HG02938 (cell line): ENCODE measurements around the gene ACER2.
A peak's percentile ranks its signal among the peaks of the same experiment; 100 is the strongest.

Experiments
- ATAC-seq: cut with Tn5 transposase; IDR thresholded peaks from one replicate; pipeline ENCODE4 v1.9.1; 2021; ENCODE audit warnings: mild to moderate bottlenecking, moderate library complexity; ENCODE audit not compliant: unreplicated experiment

ACER2 gene

DNA sequence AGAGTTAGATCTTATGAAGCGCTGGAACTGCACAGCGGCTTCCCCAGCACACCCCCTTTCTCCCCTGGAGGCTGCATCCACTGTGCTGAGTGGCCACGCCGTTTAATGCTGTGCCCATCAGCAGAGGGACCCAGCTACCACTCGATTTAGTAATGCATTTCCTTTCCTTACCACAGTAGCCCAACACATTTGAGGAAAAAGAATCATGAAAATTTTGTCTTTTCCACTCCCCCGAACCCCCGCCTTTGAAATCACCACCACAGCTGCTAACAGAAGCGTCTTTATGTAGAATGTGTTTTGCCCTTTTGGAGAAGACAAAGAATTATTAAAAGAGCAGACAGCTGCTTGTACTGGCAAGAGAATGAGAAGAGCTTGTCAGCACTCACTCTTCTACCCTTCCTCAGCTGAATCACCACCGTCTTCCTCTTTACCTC lies 73.2 kb downstream of the ACER2 start:
- no peak for ATAC-seq

DNA sequence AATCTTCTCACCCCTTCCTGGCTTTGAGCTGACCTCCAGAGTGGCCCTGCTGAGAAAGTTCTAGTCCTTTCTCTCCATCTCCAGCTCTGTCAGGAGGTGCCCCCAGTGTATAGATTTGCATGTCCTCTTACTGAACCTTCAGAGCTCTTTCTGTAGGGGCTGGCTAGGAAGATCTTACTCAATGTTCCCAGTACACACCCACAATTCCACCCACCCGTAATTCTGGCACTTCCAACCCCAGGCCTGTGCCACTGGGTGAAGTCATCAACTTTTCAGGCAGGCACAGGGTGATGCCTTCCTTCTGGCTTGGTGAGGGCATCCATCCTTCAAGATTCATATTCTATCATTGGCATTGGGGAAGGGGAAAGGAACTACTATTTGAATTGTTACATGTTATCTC lies 75.9 kb downstream of the ACER2 start:
- no peak for ATAC-seq

DNA sequence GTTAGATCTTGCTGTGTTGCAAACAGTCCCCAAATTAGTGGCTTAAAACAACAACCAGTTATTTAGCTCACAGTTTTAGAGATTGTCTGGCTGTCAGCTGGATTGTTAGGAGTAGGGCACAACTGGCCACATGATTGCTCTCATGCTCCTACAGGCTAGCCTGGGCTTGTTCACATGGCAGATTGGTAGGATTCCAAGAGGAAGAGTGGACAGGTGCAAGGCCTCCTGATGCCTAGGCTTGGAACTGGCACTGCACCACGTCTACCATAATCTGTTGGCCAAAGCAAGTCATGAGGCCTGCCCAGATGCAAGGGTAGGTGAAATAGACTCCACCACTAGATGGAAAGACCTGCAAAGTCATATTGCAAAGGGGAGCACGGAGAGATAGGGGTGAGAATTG lies 76.4 kb downstream of the ACER2 start:
- ATAC-seq = no peak

DNA sequence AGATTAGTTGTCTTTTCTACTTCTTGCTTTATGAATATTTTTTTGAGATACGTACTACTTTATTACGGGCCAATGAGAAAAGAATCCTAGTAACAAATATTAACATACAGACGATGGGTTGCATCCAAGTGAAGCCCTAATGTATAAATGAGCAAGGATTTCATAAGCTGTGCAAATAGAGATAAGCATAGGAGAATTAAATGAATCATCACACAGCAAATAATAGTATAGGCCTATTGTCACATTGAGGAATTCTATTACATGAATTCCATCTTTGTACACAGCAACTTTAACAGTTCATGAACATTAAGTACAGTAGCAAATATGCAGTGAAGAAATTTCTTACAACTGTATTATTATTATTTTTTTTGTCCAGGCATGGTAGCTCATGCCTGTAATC lies 78.0 kb downstream of the ACER2 start:
- no peak for ATAC-seq

DNA sequence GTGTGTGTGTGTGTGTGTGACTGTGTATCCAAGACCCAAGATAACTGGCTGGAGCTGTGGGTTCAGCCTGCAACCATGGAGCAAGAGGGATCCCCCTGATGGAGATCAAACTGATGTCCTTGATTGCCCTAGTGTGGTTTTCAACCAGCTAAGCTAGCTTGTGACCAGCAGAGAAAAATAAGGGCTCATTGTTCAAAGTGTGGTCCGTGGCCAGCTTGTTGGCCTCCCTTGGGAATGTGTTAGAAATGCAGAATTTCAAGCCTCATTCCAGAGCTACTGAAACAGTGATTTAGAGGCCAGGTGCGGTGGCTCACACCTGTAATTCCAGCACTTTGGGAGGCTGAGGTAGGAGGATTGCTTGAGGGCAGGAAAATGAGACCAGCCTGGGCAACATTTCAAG lies 79.9 kb downstream of the ACER2 start:
- no peak for ATAC-seq

DNA sequence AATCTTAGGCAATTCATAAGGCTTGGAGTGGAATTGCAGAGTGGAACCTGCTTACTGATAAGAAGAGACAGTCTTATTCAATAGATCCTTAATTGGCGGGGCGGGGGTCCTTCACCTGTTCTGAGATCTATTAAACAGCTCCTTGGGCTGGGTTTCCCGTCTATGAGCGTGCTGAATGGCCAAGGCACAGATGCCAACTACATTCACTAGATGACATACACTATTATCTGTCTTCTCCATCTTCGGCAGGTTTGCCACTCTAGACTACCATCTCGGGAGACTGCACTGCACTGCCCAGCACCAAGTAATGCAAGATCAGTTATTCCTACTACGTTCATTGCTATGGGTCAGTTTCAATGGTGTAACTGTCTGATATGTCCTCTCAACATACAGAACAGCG lies 81.5 kb downstream of the ACER2 start:
- ATAC-seq = no peak

DNA sequence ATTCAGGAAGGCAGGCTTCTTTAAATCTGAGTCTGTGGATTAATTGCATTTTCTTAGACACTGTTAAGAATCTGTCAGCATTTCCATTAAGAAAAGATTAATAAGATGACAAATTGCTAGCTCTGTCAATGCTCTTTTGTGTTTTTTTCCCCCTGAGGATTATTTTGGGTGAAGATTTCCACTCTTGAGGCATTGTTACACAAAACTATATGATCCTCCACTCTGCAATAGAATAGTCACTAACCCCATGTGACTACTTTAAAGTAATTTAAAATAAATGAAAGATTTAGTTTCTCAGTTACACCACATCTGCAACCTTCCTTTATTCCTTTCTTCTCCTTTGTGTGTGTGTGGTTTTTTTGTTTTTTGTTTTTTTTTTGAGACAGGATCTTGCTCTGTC lies 82.0 kb downstream of the ACER2 start:
- no peak for ATAC-seq

DNA sequence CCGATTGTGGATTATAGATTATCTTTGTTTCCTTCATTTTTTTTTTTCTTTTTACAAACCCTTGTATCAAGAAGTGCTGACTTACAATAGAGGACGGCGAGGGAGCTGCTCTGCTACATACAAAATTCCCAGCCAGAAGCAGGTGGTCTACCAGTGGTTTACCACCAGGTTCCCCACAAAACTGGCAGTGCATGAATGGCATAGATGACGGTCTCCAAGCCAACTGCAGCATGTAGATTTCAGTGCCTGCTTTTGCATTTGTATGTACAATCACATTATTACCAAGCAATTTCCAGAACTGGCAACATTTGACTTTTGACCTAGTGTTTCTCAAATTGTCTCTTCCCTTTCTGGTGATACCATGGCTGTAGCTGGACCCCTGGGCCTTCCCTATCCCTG lies 84.0 kb downstream of the ACER2 start:
- ATAC-seq = no peak

DNA sequence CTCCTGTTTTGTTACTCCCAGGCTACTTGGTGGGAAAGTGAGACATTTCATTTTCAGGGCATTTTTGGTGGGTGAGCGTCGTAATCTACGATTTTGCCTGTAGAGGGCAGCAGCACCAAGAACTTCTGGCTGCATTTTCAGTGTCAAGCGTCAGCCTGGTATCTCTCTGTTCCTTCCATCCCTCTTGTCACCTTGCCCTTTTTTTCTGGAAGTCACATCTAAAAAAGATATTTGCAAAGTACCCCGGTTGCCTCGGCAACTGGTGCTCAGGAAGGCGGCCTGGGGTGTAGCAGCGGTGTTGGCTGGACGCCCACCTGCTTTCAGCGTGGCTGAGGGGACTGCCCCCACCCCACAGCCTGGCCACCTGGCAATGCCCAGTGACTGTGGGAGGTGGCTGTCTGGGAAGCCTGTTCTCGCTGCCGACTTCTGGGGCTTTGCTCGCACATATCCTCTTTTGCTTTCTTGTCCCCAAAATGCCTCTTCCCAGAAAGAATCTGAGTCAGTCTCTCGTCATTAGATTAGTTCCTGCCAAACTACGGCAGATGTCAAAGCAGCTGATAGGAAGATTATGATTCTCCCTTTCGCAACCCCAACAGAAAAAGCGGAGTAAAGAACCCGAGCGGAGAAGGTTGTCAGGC lies 84.5 kb downstream of the ACER2 start:
- ATAC-seq = peak; percentile 79

DNA sequence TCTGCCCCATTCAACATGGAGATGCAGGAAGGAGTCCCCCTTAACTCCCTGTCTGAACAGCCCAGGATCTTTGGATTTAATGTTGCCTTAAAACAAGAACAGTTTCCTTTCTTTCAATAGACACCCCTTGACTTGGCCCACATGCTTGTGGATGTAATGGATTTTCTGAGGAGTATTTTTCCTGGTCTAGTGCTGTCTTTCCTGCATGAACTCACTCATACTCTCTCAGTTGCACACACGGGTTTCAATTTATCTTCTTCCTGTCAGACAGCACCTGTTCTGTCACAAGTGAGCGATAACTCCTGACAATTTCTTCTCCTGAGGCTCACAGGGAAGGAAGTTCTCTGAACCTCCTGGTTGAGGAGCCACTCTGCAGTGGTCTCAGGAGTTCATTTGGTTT lies 85.1 kb downstream of the ACER2 start:
- ATAC-seq = no peak

DNA sequence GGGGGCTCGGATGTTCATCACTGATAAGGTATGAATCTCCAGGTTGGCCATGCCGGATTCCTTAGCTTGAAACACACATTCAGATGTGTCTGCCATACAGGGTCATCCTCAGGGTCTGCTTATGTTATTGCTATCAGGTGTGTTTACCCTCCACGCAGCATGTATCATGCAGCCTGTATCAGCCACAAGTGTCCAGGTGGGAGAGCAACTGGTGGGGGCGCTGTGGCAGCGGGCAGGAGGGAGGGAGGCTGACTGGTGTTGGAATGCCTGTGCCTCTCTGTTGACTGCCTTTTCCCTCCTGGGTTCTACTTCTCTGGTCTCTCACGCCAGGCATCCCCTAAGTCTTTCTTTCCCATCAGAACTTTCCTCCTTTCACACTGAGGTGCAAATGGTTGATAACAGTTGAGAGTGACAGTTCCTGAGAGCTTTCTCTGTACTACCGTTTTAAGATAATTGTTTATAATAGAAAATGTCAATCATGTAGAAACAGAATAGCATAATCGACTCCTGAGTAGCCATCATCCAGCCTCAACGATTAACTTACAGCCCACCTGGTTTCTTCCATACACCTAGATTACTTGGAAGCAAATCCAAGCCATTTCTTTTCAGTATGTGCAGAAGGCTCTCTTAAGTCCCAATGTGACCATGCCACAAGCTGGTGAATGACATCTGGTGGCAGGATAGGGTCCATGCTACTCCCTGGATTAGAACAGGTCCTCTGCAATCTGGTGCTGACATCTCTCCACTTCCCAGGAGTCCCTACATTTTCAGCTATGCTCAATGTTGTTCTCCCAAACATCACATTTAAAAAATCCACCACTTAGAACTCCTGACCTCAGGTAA lies 86.6 kb downstream of the ACER2 start:
- no peak for ATAC-seq

DNA sequence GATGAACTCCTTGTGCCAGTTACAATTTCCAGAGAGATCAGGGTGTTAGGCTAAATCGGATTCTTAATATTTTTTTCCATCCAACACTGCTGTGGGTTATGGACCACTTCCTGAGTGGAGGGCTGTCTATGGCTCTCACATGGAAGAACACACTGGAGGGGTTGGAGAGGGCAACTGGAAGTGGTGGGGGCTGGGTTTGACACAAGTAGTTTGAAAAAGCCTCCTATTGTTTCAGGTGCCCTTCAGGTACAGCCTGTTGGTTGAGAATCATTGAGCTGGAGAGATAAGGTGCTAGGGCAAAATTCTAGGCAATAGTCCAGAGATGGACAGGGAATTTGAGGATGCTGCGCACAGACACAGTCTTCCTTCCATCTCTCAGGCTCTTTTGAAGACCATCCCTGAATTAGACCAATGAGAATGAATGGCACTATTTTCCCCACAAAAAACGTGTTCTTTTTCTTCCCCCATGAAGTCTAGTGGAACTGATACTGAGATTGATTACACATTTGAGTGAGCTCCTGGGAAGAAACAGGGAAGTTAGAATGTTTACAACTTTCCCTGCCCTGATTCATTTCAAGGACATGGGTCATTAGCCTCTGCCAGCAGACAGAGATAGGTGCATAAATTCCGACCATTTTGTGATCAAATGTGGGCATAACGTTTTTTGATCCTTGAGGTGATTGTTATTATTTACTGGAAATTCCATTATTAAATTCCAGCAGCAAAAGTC lies 87.7 kb downstream of the ACER2 start:
- ATAC-seq = no peak

DNA sequence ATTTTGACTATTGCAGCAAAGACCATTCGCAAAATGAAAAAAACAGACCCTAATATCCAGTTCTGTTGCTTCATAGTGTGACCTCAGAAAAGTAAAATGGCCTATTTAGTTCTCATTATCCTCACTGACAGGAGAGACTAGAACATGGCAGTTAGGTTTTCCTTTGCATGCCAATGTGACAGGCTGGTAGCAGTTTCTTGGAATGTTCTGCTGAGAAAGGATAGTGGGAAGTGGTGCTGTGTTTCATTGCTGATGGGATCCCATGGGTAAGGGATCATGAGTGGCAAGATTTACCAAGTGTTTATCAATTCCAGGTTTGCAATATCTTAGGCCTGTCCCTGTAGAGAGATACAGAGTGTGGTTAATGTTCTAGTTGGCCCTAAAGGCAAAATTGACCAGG lies 88.5 kb downstream of the ACER2 start:
- no peak for ATAC-seq

DNA sequence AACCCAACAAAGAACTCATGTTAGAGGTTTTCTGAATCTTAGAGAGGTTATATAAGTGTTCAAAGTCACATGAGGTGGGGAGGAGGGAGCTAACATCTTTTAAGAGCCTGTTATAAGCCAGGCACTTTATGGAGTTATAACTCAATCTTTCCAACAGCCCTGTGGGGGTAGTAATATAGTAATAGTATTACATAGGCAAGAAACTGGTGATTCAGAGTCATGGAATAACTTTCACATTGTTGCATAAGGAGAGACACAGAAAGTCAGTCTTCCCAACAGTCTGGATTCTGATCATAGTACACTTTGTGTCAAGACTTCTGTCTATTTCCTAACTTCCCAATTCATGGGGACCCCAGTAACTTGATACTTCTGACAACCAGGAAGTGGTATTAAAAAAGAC lies 89.2 kb downstream of the ACER2 start:
- no peak for ATAC-seq
